HG03025 (cell line): Measurements from ENCODE around the gene NR5A1.

Experiments used
- ATAC-seq: cut with Tn5 transposase; IDR thresholded peaks from one replicate; pipeline ENCODE4 v1.9.1; 2021; ENCODE audit warnings: mild to moderate bottlenecking, moderate library complexity; ENCODE audit not compliant: unreplicated experiment, low FRiP score

Gene NR5A1

GRCh38 chr9:124468061-124468740 lies 39.0 kb downstream of the NR5A1 start:
- ATAC-seq = no peak

DNA sequence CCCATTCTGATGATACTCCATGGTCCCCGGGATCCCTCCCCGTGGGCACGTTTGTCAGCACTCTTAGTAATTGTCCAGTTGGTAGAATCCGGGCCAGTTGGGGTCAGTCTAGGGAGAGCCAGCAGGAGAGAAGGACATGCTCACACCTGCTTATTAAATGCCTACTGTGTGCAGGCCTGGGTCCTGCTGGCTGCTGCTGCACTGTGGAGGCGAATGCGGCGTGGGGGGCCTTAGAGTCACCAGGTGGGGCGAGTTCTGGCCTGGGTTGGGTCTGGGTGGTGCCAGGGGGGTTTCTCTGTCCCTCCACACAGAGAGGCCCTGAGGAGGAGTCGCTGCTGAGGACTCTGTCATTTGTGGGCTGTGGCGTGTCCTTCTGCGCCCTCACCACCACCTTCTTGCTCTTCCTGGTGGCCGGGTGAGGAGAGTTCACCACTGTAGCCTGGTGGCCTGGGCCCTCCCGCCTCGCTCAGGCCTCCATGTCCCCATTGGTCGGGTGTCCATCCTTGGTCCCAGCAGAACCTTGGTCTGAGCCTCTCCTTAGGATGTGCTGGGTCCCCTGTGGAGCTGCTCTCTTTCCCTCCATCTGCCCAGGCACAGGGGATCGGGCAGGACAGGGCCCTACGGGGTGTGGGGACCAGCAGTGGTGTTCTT lies 39.7 kb downstream of the NR5A1 start:
- ATAC-seq = no peak

GRCh38 chr9:124465736-124466135 lies 41.5 kb downstream of the NR5A1 start:
- ATAC-seq = no peak

DNA sequence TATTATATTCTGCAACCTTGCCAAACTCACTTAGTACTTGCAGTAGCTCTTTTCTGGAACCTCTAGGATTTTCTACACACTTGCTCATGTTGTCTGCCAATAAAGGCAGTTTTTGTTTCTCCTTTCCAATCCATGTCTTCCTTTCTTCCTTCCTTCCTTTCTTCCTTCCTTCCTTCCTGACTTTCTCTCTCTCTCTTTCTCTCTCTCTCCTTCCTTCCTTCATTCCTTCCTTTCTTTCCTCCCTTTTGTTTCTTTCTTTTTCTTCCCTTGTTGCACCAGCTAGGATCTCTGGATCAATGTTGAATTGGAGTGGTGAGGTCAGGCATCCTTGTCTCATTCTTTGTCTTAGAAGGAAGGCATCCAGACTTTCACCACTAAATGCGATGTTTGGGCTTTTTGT lies 44.5 kb downstream of the NR5A1 start:
- no peak for ATAC-seq

GRCh38 chr9:124458441-124458840 lies 48.8 kb downstream of the NR5A1 start:
- no peak for ATAC-seq

GRCh38 chr9:124457887-124458431 lies 49.2 kb downstream of the NR5A1 start:
- ATAC-seq = no peak

DNA sequence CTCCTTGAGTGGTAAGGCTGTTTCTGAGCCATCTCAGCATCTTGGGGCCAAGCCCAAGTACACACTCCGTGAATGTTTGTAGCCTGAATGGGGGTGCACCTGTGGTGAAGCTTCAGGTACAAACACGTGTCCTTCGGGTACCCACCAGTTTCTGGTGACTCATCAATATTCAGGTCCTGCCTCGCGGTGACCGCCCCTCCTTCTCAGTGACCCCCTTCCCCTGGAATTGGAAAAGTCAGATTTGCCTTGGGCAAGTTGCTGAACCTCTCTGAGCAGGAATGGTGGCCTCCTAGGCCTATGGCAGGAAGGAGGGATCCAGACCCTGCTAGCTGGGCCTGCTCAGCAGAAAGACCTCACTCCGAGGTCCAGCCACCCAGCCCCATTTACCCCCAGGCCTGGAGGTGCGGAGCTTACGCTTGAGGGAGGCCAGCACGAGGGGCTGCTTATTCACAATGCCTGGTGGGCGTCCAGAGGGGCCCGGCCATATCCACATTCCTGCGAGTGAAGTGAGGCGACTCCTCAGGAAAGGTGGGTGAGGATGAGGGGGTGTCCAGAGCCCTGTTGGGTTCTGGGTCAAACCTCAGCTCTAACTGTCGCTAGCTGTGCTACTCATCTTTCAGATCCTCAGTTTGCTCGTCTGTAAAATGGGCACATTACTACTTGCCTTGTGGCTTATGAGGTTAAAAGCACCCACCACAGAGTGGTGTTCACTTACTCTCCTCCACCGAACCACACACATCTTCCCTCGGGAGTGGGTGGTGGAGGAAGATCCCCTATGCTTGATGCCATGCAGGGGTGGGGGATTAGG lies 49.9 kb downstream of the NR5A1 start:
- no peak for ATAC-seq

DNA sequence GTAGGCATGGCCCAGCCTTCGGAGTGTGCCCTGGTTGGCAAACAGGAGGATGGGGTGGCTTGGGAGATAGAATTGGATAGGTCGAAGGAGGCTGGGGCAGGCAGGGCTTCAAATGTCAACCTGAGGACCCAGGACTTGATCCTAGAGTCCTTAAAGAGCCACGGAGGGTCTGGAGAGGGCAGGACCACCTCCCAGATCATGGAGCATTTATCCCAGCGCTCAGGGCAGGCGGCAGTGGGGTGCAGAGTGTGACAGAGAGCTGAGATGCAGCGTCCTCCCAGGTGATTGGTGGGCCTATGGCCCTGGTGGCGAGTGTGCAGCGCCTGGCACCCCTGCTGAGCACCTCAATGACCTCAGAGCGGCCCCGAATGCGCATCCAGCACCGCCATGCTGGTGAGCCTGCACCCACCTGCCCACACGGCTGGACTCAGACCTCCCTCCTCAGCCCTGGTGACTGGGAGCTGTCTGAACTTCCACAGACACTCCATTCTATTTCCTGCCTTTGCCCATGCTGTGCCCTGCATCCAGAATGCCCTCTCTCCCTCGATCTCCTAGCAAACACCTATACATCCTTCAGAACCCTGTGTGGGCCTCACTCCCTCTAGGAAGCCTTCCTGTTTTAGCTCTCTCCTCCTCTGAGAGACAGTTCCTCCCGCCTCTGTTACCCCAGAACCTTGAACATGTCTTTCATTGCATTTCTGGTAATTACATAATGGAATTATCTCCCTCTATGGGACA lies 50.7 kb downstream of the NR5A1 start:
- ATAC-seq = no peak

- no peak for ATAC-seq
Observed at GRCh38 chr9:124455820-124456219, 51.4 kb downstream of the NR5A1 start.

DNA sequence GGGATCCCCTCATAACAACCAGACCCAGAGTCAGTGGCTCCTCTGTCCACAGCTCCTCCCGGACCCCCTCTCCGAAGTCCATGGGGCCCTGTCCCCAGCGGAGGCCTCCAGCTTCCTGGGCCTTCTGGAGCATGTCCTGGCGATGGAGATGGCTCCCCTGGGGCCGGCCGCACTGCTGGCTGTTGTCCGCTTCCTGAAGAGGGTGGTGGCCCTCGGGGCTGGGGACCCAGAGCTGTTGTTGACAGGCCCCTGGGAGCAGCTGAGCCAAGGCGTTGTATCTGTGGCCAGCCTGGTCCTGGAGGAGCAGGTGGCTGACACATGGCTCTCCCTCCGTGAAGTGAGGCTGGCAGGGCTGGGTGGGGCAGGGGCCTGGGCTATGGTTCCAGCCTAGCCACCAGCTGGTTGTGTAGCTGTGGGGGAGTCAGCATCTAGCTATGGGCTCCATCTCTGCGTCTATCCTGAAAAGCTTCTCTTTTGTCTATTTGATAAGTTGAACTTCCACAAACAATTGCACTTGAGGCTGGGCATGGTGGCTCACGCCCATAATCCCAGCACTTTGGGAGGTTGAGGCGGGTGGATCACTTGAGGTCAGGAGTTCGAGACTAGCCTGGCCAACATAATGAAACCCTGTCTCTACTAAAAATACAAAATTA lies 52.3 kb downstream of the NR5A1 start:
- no peak for ATAC-seq

- no peak for ATAC-seq
Observed at GRCh38 chr9:124454296-124454695, 52.9 kb downstream of the NR5A1 start.

GRCh38 chr9:124453586-124454191 lies 53.5 kb downstream of the NR5A1 start:
- no peak for ATAC-seq

DNA sequence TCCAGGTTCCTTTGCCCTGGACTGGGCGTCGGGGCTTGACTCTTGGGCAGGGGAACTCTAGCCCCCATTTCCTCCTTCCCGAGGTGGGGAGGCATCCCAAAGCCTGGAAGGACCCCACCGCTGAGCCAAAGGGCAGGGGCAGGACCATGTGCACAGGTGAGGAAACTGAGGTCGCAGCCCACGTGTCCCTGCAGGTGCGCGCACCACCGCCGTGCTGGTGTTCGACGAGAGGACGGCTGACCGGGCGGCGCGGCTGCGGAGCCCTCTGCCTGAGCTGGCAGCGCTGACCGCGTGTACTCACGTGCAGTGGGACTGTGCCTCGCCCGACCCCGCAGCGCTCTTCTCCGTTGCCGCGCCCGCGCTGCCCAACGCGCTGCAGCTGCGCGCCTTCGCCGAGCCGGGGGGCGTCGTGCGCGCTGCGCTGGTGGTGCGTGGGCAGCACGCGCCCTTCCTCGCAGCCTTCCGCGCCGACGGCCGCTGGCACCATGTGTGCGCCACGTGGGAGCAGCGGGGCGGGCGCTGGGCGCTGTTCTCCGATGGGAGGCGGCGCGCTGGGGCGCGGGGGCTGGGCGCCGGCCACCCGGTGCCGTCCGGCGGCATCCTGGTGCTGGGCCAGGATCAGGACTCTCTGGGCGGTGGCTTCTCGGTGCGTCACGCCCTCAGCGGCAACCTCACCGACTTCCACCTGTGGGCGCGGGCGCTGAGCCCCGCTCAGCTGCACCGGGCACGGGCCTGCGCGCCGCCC lies 54.2 kb downstream of the NR5A1 start:
- ATAC-seq = no peak

GRCh38 chr9:124452326-124452725 lies 54.9 kb downstream of the NR5A1 start:
- no peak for ATAC-seq

- no peak for ATAC-seq
Observed at GRCh38 chr9:124450931-124451661, 56.1 kb downstream of the NR5A1 start.

DNA sequence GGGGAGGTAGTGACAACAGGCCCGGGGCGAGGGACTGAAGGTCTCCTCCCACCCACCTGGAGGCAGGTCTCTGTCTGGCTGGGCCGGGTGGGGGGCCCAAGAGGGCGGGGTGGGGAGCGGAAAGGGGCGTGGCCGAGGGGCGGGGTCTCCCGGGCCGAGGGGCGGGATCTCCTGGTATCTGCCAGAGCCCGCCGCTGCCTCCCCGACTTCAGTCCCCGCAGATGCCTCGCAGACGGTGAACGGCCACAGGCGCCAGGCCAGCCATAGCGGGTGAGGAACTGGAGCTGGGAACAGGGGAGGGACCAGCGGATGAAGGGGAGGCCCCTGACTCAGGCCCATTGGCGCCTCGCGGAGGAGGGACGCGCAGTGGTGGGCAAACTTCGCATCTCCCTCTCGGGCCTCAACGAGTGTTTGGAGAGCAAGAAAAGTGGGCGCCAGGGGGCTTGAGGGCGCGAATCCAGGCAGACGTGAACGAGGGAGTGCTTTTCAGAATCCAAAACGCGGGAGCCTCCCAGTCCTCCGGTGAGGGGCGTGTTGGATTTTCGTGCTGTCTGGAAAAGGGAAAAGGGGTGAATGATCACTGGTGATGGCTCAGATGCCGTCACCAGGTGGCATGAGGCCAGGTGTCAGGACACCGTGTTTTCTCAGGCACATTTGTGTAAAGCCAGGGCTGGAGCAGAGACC lies 56.8 kb downstream of the NR5A1 start, which contains the start of gene ADGRD2:
Gene ADGRD2, plus strand, starts transcription at position 211 of the 684 bp plus-strand sequence. CDS start 1,216 bp downstream, outside the sequence.
- no peak for ATAC-seq

- no peak for ATAC-seq
Observed at GRCh38 chr9:124449381-124450151, 57.6 kb downstream of the NR5A1 start.
